Measurements from ENCODE around the gene LIN52.

DNA sequence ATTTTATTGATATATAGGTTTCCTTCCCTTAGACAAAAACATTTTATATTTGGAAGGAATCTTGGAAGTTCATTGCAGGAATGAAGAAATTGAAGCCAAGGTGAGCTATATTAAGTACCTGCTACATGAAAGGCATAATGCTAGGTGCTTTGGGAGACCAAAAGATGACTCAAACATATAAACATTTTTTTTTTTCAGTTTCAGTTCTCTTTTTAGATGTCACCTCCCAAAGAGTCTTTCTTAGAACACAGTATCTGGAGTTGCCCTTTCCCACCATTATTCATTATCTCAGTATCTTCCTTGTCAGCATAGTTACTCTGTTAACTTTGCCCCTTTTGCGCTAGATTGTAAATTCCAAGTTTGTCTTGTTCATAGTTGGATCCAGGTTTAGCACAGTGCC lies 1.1 kb downstream of the LIN52 start:
- TF ChIP-seq RAD21 (CRISPR knock-in tag; IDR thresholded peaks at IDR 0.05) (no peak), FOXJ3 (CRISPR knock-in tag; IDR thresholded peaks at IDR 0.05; ENCODE audit: borderline replicate concordance) (no peak), TBL1XR1 (IDR thresholded peaks at IDR 0.05; ENCODE audit: borderline replicate concordance, low read length, partially characterized antibody) (no peak), CREM (IDR thresholded peaks at IDR 0.05) (no peak), CREM (CRISPR knock-in tag; IDR thresholded peaks at IDR 0.05) (no peak), CTCF (CRISPR knock-in tag; IDR thresholded peaks at IDR 0.05) (no peak), TCF7L2 (IDR thresholded peaks at IDR 0.05; ENCODE audit: low read depth, low read length) (no peak), RBAK (CRISPR knock-in tag; IDR thresholded peaks at IDR 0.05) (no peak), TCF12 (IDR thresholded peaks at IDR 0.05) (no peak), TCF12 (CRISPR knock-in tag; IDR thresholded peaks at IDR 0.05) (no peak), ZFX (CRISPR knock-in tag; IDR thresholded peaks at IDR 0.05; ENCODE audit: low read depth) (no peak), HNRNPLL (IDR thresholded peaks at IDR 0.05; ENCODE audit: low read depth, low read length, poor library complexity, severe bottlenecking) (no peak), ELF4 (CRISPR knock-in tag; IDR thresholded peaks at IDR 0.05; ENCODE audit: borderline replicate concordance) (no peak), EZH2 (conservative IDR thresholded peaks at IDR 0.05; ENCODE audit: low read depth, low read length) (no peak)
- TF ChIP-seq, protein P1, sequence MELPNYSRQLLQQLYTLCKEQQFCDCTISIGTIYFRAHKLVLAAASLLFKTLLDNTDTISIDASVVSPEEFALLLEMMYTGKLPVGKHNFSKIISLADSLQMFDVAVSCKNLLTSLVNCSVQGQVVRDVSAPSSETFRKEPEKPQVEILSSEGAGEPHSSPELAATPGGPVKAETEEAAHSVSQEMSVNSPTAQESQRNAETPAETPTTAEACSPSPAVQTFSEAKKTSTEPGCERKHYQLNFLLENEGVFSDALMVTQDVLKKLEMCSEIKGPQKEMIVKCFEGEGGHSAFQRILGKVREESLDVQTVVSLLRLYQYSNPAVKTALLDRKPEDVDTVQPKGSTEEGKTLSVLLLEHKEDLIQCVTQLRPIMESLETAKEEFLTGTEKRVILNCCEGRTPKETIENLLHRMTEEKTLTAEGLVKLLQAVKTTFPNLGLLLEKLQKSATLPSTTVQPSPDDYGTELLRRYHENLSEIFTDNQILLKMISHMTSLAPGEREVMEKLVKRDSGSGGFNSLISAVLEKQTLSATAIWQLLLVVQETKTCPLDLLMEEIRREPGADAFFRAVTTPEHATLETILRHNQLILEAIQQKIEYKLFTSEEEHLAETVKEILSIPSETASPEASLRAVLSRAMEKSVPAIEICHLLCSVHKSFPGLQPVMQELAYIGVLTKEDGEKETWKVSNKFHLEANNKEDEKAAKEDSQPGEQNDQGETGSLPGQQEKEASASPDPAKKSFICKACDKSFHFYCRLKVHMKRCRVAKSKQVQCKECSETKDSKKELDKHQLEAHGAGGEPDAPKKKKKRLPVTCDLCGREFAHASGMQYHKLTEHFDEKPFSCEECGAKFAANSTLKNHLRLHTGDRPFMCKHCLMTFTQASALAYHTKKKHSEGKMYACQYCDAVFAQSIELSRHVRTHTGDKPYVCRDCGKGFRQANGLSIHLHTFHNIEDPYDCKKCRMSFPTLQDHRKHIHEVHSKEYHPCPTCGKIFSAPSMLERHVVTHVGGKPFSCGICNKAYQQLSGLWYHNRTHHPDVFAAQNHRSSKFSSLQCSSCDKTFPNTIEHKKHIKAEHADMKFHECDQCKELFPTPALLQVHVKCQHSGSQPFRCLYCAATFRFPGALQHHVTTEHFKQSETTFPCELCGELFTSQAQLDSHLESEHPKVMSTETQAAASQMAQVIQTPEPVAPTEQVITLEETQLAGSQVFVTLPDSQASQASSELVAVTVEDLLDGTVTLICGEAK (IDR thresholded peaks at IDR 0.05), result no peak
- TF ChIP-seq, protein P1 (CRISPR knock-in tag; IDR thresholded peaks at IDR 0.05), result no peak

All from HepG2 (cell line).